ELR (cell line): ENCODE measurements around the gene PRODH2.
A peak's percentile ranks its signal among the peaks of the same experiment; 100 is the strongest.

Experiments used
- DNase-seq: peaks from one replicate; pipeline ENCODE4 v3.0.0-alpha.2; 2015; ENCODE audit warnings: low read depth

Gene PRODH2

DNA sequence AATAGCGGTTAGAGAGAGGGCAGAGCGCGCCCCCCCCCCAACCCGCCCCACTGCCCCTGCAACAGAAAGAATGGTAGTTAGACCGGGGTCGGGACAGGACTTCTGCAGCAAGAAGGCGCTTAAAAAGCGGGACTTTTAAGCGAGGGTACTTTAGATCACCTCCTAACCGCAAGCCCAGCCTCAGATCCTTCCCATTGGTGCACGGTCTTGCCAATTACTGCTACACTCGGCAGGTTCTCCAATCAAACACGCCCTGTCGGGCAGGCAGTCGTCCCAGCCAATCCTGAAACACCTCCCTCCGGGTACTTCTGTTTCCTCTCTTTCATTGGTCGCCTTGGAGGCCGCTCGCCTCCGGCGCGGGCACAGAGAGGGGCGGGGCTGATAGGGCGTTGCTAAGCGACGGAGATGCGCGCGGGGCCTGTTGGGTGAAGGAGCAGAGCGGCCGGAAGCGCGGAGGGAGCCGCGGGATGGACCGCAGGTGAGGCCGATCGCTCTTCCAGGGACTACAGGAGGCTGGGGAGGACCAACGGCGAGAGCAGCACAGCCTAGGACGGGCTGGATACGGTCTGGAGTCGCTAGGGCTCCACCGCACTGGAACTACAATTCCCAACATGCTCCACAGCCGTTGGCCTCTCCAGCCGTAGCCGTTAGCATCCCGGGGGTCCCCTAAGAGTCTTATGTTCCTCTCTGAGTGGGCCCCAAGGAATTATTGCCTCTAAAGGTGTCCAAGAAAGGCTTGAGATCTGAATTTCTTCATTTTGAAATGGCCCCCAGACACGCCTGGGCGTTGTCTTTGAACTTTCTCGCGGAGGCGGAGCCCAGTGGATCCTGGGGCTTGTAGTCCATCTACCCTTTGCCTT lies 54.7 kb downstream of the PRODH2 start, which contains the start of gene PROSER3:
Gene PROSER3 (plus strand): TSS at position 428 of the 860 bp plus-strand sequence. CDS start 40 bp downstream, at position 468.
- peak; percentile 99 for DNase-seq

DNA sequence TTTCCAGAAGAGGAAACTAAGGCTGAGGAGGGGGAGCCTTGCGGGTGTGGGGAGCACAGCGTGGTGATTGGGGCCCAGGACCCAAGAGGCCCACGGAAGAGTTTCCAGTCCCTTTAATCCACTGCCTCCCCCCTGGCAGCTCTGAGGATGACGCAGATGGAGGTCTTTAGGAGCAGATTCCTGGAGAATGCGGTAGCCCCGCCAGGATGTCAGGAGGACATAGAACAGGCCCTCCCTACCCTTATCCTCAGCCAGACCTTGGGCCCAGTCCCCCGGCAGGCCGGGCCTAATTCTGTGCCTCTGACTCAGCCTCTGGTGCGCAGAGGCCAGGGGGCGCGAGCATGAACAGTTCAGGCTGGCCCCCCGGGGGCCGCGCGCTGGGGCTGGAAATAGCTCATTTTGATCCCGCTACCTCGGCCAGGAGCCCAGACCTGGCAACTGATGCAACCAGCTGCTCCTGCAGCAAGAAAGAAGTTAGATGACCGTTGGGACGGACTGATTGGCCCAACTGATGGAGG lies 55.4 kb downstream of the PRODH2 start:
- peak; percentile 93 for DNase-seq

DNA sequence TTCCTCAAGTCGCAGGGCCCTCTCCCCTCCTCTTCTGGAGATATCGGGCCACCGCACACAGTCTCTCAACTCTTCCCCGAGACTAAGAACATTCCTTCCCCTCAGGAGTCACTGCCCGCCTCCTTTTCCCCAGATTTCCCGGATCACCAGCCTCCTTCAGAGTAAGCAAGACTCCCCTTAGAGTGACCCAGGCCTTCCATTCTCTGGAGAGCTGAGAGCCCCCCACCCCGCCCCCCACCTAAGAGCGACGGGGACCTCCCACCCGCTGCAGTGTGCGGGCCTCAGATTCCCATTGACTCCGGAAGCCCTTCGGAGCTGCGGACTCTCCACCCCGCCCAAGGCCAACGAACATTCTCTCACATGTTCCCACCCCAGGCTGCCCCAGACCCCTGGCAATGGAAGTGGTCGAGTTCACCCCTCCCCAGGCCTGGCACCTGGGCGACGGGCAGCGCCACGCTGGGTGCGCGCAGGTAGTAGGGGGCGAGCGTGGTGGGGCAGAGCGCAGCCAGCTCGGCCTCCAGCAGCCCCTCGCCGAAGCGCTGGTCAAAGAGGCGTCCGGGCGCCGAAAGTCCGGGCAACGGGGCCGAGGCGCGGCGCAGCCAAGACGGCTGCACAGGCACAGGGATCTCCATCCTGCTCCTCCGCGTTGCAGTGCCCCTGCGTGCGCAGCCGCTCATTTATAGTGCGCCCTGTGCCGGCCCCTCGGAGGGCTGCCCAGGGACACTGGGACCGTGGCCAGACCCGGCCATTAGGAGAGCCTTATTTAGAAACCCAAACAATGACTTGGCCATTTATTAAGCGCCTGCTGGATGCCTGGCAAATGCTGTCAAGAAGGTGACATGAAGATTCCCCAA lies 56.0 kb downstream of the PRODH2 start, which contains the start of gene HSPB6:
Gene HSPB6 (minus strand): TSS at position 653 of the 854 bp plus-strand sequence. CDS start 21 bp downstream, at position 632.
- DNase-seq: peak; percentile 58

DNA sequence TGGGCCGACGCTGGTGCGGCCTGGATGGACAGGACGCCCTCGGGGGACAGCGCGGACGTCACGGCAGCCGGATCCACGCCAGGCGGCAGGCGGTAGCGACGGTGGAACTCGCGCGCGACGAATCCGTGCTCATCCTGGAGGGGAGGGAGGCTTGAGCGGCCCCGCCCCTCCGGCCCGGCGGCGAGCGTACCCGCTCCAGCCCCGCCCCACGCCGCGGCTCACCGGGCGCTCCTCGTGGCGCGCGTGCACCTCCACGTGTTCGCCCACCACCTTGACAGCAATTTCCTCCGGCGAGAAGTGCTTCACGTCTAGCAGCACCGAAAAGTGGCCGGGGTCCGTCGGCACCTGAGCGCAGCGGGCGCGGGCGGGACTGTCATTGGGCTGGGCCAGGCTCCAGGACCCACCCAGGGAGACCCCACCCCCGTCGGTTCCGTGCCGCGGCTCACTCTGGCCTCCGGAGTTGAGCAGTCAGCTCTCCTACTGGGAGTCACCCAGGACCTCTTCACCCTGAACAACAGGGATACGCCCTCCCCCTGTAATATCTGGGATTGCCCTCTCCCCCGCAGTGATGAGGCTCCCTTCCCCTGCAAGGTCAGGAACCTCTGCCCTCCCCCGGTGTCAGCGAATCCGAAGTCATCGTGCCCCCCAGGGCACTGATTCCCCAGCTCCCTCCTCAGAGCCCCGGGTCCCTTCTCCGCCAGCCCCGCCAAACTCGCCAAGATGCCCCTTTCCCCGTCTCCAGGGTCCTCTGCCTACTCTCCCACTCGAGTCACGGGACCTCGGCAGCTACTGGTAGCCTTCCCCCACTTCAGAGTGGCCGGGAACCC lies 56.9 kb downstream of the PRODH2 start:
- DNase-seq: peak; percentile 32

DNA sequence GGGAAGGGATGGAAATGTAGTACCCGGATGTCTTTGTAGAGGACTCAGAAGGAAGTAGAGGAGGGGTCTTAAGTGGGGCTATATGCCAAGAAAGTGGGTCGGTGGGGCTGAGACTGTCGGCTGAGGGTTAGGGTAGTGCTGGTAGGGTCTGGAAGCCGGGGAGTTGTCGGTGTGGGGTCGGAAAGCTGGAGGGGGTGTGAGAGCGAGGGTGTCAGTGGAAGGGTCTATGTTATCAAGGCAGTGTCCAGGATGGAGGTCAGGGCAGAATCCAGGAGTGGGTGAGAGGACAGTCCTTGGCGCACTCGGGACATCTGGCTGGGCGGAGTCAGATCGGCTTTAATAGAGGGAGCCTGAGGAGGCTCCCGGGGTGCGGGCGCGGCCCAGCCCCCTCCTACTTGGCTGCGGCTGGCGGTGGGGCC lies 57.5 kb downstream of the PRODH2 start:
- no peak for DNase-seq

DNA sequence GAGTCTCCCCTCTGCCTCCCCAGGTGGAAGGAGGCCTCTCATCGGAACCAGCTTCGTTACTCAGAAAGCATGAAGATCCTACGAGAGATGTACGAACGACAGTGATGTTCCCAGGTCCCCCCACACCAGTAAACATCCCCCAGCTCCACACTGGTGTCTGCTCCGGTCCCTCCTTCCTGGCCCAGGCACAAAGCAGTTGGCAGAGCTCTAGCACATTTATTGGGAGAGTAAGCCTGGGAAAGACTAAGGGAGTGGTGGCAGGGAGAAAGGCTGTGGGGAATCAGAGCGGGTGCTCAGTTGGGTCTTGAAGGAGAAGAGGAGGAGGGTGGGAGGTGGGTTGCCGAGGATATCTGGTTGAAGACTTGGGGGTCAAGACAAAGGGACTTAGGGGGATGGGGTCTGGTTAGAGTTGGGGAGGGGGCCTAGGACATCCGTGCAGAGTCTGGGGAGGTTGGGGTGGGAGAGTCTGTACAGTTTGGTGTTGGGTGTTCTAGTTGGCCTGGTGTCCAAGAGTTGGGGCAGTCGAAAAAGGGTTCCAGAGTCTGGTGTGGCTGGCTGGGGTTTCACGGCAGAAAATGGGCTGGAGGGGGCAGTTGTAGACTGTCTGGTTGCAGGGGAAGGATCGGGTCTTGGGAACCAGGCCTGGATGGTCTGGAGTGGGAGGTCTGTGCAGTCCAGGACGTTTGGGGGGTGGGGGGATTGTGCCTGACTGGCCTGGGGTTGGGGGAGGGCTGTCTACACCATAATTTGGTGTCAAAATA lies 58.1 kb downstream of the PRODH2 start:
- no peak for DNase-seq

DNA sequence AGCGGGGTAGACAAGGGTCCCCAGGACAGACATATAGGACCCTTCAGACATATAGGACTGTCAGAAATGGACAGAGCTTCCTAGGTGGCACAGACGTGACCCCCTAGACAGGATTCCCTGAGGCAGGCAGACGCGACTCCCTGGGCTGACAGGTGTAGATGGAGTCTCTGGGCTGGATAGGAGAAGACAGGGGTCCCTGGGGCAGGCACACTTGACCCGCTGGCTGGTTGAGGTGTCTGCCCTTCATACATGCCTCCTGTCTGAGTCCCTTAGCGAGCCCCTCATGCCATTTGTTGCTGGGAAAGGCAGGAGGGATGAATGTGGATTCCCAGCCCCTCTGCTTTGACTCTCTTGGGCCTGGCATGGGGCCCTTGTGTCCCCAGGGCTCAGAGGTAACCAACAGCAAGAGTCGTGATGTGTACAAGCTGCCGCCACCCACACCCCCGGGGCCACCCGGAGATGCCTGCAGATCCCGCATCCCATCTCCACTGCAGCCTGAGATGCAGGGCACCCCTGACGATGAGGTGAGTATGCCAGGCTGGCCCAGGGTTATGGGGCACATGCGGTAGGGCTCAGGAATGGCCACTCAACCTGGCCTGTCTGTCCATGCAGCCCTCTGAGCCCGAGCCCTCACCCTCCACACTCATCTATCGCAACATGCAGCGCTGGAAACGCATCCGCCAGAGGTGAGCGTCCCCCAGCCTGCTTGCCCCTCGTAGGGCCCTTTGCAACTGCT lies 58.8 kb downstream of the PRODH2 start:
- DNase-seq: no peak

DNA sequence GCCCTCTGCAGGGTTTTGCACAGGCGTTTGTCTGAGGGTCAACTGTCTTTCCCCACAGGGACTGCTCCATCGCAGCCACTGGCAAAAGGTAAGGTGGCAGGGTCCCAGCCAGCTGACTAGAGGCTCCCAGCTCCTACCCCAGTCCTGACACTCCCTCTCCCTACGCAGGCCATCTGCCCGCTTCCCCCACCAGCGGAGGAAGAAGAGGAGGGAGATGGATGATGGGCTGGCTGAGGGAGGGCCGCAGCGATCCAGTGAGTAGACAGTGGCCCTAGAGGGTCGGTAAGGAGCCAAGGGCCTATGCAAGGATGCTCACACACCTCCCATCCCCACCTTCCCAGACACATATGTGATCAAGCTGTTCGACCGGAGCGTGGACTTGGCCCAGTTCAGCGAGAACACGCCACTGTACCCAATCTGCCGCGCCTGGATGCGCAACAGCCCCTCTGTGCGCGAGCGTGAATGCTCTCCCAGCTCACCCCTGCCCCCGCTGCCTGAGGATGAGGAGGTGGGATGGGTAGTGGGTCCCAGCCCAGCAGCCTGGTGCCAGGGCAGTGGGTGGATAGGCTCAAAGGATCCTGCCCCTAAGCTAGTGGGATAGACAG lies 59.8 kb downstream of the PRODH2 start:
- no peak for DNase-seq

DNA sequence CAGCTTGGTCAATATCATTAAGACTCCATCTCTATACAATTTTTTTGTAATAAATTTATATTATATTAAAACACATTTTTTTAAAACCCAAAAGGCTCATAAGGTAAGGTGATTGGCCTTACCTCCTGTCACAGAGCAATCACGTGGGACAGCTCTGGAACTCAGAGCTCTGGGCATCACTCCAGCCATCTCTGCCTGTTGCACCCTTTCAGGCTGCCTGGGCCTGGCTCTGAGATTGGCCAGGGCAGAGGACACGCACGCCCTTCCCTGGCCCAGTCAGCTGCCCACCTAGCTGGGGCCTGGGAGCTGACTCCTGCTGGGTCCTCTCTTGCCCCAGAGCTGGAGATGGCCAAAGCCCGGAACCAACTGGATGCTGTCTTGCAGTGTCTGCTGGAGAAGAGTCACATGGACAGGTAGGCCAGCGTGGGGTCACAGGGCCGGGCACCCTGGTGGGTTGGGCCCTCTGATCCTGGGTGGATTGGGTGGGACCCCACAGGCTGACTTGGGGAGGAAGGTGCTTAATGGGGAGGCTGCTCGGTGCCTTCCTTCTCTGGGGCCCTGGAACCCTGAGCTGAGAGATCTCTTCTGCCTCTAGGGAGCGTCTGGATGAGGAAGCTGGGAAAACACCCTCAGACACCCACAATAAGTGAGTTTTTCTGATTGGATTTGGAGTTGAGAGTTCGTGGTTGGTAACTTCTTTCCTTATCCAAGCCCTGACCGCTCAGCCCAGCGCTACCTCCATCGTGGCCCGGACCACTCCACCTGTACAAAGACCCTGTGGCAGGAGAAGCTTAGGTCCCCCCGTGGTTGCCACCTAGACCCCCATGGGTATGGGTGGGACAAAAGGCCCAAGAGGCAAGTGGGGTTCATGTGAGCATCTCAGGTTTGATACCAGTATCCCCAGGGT lies 60.6 kb downstream of the PRODH2 start:
- DNase-seq: no peak

DNA sequence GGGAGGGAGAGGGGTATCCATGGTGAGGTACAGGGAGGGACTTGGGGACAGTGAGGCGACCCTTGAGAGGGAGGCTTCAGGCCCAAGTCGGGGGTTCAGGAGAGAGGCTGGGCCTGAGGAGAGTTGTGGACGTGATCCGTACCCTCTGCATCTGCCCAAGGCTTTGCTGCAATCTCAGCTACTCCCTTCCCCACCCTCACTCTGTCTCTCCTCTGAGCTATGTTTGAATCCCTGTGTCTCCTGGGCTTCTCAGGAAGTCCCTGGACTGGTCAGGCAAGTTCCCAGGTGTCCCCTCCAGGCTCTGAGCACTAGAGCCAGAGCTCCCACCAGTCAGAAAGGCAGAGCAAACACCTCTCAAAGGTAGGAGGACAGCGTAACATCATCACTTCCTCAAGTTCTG lies 62.5 kb downstream of the PRODH2 start:
- no peak for DNase-seq
